PFSK-1 (cell line): Measurements from ENCODE around the gene IGFBP4.

ENCODE experiments used
- FOXP2 ChIP-seq: optimal IDR thresholded peaks from 2 replicates; pipeline ENCODE3; 2011; ENCODE audit warnings: borderline replicate concordance, control low read depth, inconsistent platforms; ENCODE audit not compliant: insufficient read depth; ENCODE audit errors: extremely low read length, extremely low read depth
- POLR2AphosphoS5 ChIP-seq: IDR thresholded peaks from 2 replicates; pipeline ENCODE4 v1.6.1; 2012; ENCODE audit warnings: low read depth, mild to moderate bottlenecking, control low read depth, low read length, moderate library complexity
- REST ChIP-seq, 2 experiments: IDR thresholded peaks; 2 replicates each; pipeline versions ENCODE4 v1.6.1 to v1.8.0; 2011 to 2012; ENCODE audit warnings: low read depth in 2 of 2, low read length in 2 of 2, control low read depth in 1 of 2, inconsistent platforms in 1 of 2, mild to moderate bottlenecking in 1 of 2, moderate library complexity in 1 of 2; ENCODE audit not compliant: insufficient read depth in 1 of 2
- SIN3A ChIP-seq: IDR thresholded peaks from 2 replicates; pipeline ENCODE4 v1.6.1; 2012; ENCODE audit warnings: mild to moderate bottlenecking, low read length, moderate library complexity, borderline replicate concordance; ENCODE audit not compliant: insufficient read depth
- TAF1 ChIP-seq: IDR thresholded peaks from 2 replicates; pipeline ENCODE4 v1.6.1; 2012; ENCODE audit warnings: low read length, control low read depth, borderline replicate concordance; ENCODE audit not compliant: insufficient read depth

IGFBP4 gene

GRCh38 chr17:40456396-40456951 is 13.2 kb downstream of the IGFBP4 start:
- TF ChIP-seq SIN3A = no peak
- no peak for TF ChIP-seq FOXP2
- TF ChIP-seq TAF1 = no peak
- no peak for TF ChIP-seq POLR2AphosphoS5
- TF ChIP-seq REST (IDR thresholded peaks at IDR 0.05; ENCODE audit: insufficient read depth in 1 of 2, low read depth in 2 of 2, low read length in 2 of 2) = no peak

- TF ChIP-seq REST (IDR thresholded peaks at IDR 0.05; ENCODE audit: insufficient read depth in 1 of 2, low read depth in 2 of 2, low read length in 2 of 2) = no peak
- TF ChIP-seq TAF1 = no peak
- no peak for TF ChIP-seq POLR2AphosphoS5
- TF ChIP-seq SIN3A = no peak
- TF ChIP-seq FOXP2 = no peak
These were observed 14.1 kb downstream of the IGFBP4 start for GRCh38 chr17:40457369-40457768.

- TF ChIP-seq FOXP2 (no peak), TAF1 (no peak), POLR2AphosphoS5 (no peak), REST (IDR thresholded peaks at IDR 0.05; ENCODE audit: insufficient read depth in 1 of 2, low read depth in 2 of 2, low read length in 2 of 2) (no peak), SIN3A (no peak)
These were observed 14.9 kb downstream of the IGFBP4 start for GRCh38 chr17:40457964-40458791.

GRCh38 chr17:40458851-40459482 is 15.7 kb downstream of the IGFBP4 start:
- TF ChIP-seq TAF1 (no peak), FOXP2 (no peak), POLR2AphosphoS5 (no peak; the same call in 1 of the 2 replicates), SIN3A (no peak), REST (IDR thresholded peaks at IDR 0.05; ENCODE audit: insufficient read depth in 1 of 2, low read depth in 2 of 2, low read length in 2 of 2) (no peak)
